Heart left ventricle (tissue), 13 donors: ENCODE results near the gene LOXL4.

ENCODE experiments used
- POLR2A ChIP-seq, 2 donors: fragments of 450-650 bp; IDR thresholded peaks; one replicate each; pipeline ENCODE4 v1.6.1; 2017; ENCODE audit warnings: antibody characterized with exemption in 2 of 2, mild to moderate bottlenecking in 2 of 2, moderate library complexity in 2 of 2
- TF ChIP-seq, protein P1 (sequence below), 12 donors: fragments of 200-600 bp; sonication (generic) in 4 of 12; IDR thresholded peaks; one replicate each; pipeline versions ENCODE4 v1.5.0 to v1.8.0; 2018 to 2022; ENCODE audit warnings: antibody characterized with exemption in 12 of 12, mild to moderate bottlenecking in 5 of 12
- donor health status: ischemic (EF 13 %, LVEDD 7.1; RV severe dilation, severe dysfunction).
- donor health status: DM: no; HTN: yes; CAD: no.
- donor health status: DM: no; HTN: no; CAD: no.
- donor health status: ischemic (EF 25% LVEDD 6.9; RV normal size, moderate dysfunction).
- donor health status: ischemic (EF 25% LVEDD 5.7; RV mildly dilated, moderate dysfunction).
- donor health status: ischemic (EF 35%, LVEDD 5.7; RV mildly dilated, moderate dysfunction).
- donor health status: nonischemic (EF 11% LVEDD 7.7; RV severe dilation, severe dysfunction).
- donor health status: DM: yes; HTN: yes; CAD: no.
- donor health status: PGD.
- donor health status: ischemic (EF 29% LVEDD 5.4; RV normal size, mild dysfunction).
- donor health status: nonischemic (EF 23%, LVEDD 6.1; RV moderate dilation, normal function).

DNA sequence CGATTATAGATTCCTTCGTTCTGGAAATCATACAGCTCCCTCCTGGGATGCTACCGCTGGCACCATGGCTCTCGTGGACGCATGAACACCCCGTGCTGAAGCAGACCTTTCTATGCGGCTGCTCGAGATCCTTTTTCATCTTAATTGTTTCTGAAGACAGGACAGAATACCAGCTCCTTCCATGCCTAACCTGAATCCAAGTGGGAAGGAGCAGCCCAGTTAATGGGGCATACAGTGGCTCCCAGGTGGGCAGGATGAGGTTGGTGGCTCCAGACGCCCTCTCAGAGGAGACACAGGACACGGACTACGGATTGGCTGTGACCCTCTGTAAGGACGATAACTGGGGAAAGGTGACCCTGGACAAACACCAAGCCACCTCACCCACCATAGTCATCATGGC, 18.4 kb upstream of the LOXL4 start:
- TF ChIP-seq, protein P1, sequence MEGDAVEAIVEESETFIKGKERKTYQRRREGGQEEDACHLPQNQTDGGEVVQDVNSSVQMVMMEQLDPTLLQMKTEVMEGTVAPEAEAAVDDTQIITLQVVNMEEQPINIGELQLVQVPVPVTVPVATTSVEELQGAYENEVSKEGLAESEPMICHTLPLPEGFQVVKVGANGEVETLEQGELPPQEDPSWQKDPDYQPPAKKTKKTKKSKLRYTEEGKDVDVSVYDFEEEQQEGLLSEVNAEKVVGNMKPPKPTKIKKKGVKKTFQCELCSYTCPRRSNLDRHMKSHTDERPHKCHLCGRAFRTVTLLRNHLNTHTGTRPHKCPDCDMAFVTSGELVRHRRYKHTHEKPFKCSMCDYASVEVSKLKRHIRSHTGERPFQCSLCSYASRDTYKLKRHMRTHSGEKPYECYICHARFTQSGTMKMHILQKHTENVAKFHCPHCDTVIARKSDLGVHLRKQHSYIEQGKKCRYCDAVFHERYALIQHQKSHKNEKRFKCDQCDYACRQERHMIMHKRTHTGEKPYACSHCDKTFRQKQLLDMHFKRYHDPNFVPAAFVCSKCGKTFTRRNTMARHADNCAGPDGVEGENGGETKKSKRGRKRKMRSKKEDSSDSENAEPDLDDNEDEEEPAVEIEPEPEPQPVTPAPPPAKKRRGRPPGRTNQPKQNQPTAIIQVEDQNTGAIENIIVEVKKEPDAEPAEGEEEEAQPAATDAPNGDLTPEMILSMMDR (IDR thresholded peaks at IDR 0.05) = no peak
- TF ChIP-seq POLR2A (IDR thresholded peaks at IDR 0.05) = no peak
